LHCN-M2 (cell line): ENCODE data around the gene F8. TPM values are rescaled to one million over a fixed set of nuclear protein-coding genes. Genes with fewer than 3 reads are reported as not detected.
"Not testable (repeated sequence)": the region's sequence is repeated elsewhere in the genome, so short reads cannot be mapped to it uniquely, and the experiment has no call there.

Experiments
- DNase-seq: peaks from one replicate; pipeline ENCODE4 v3.0.0-alpha.2; 2012; ENCODE audit warnings: low read depth
- total RNA-seq: library from RNA; depleted of rRNA; stranded (reverse); fragments of >200 nt; gene quantifications from 2 replicates; pipeline ENCODE4 v1.2.3, GENCODE V29; 2014

The F8 gene
- total RNA-seq, 1 experiment from 2014 or later = 11.4 TPM

DNA sequence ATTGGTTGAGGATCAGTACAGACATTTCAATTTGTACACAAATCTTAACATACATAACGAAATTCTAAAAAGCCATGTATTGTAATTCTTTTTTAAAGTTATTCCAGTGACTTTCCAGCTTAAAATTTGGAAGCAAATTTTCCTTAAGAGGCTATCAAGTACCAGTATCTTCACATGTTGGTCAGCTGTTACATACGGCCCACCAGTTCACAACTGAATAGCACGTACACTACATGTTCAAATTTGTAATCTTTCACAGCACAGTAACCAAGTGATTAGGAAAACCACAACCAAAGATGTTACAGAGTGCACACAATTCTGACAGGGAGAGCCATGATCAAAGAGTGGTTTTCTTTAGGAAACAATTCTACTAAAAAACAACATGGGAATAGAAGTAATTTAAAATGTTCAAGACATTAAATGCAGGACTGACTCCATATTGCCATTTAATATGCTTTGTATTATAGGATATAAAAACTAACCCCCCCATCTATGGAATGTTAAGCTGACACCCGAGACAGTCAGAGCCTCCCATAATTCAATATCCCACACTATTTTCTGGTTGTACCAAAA is 206.1 kb downstream of the F8 start:
- DNase-seq = not testable (repeated sequence)

DNA sequence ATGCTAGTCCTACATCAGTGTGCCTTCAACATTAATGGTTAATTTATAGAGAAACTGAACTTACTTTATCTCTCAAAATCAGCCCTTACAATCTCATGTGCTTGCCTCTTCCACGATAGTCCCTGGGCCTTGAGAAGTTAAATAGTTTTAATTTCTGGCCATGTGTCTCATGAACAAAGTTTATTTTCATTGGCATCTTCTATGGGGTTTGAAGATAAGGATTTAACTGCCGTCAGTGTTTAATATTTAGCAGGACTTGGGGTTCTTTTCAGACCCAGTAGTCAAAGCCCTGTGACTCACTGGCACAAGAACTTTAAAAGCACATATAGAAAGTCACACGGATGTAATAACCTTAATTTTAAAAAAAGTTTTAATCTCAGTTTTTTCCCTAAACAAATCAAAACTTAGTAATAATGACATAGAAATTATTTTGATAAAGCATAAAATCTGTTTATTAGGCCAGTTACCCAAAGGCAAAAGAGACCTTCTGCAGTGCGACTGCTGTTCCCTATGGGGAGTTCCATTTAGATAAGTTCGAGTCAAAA is 207.2 kb downstream of the F8 start:
- DNase-seq = no peak

DNA sequence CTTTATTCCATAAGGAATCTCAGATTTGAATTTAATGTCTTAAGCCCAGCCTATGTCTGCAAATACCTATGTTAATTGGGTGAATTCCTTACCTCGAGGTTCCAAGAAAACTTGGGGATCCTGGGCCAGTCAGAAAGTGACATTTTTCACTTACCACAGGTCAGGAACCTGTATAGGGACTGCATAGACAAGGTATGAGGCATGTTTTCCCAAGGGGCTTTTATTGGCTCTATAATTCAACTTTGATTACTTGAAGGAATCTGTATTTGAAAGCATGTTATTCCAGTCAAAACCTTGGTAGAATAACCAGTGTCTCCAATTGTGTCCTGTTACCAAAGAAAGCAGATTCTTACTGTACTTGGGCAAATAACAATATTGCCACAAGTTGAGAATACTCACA is 208.7 kb downstream of the F8 start:
- DNase-seq = no peak

DNA sequence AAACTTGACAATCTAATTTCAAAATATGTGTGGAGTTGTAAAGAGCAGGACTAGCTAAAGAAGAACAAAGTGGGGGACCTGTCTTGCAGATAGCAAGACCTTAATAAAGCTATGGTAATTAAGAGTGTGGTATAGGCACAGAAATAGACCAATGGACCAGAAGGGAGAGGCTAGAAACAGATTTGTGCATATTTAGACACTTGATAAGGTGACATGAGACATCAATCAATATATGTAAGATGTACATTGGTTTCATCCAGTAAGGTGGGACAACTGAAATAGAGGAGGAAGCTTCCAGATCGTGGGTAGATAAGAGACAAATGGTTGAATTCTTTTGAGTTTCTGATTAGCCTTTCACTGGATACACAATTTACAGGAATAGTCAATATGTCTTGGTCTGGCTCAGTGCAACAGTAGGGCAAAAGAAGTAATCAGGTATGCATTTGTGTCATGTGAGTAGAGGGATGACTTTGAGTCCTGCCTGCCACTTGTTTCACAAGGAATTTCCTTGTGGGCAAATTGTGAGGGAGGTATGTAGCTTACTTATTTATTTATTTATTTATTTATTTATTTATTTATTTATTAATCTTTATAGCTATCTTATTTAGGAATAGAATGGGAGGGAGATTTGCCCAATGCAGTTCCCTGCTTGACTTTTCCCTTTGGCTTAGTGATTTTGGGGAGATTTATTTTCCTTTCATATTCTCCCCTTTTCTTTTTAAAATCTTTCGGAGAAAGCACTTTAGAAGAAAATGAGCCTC is 210.0 kb downstream of the F8 start:
- DNase-seq = no peak

DNA sequence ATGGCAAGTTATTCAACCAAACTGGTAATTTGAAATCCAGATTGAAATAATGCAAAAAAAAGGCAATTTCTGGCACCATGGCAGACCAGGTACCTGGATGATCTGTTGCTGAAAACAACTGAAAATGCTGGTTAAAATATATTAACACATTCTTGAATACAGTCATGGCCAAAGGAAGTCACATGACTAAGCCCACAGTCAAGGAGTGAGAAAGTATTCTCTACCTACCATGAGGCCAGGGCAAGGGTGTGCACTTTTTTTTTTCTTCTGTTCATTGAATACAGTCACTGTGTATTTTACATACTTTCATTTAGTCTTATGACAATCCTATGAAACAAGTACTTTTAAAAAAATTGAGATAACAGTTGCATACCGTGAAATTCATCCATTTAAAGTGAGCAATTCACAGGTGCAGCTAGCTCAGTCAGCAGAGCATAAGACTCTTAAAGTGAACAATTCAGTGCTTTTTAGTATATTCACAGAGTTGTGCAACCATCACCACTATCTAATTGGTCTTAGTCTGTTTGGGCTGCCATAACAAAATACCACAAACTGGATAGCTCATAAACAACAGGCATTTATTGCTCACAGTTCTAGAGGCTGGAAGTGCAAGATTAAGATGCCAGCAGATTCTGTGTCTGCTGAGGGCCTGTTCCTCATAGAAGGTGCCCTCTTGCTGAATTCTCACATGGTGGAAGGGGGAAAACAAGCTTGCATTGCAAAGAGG is 212.4 kb downstream of the F8 start:
- DNase-seq = no peak

DNA sequence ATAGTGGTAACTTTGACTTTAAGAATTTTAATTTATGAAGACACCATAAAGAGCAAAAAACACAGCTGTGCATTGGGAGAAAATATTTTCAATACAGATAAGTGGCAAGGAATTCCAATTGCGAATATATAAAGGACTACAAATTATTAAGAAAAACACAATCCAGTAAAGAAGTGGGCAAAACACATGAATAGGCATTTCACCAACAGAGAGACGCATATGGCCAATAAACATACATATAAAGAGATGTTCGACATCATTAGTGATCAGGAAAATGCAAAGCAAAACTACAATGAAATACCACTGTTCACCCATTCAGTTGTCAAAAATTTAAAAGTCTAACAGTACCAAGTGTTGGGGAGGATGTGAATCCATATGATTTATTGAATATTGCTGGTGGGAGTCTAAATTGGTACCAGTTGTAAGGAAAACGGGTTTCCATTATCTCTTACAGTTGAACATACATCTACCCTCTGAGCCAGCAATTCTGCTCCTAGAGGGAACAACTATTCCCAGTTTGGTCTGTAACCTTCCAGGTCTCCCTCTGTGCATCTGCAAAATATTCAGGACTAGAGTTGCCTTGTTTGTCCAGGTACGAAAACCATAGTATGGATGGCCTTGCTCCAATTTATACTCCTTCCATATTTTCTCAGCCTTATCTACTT is 215.6 kb downstream of the F8 start:
- DNase-seq = no peak

DNA sequence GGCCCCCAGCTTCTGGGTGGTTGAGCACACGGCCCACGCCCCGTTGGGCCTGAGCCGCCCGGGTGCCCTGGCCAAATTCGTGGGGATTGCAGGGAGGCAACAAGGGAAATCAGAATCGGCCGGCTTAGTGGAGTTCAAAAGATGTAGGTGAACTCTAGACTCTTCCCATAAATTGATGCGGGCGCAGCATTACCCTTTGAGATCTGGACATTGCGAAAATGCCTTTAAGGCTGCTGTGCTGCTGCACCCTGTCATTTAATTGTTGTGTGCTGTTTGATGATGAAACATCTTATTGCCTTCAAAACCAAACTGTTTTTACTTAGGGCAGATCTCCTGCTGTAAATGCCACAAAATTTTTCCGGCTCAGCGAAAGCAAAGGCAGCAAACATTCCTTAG is 216.8 kb downstream of the F8 start:
- no peak for DNase-seq

DNA sequence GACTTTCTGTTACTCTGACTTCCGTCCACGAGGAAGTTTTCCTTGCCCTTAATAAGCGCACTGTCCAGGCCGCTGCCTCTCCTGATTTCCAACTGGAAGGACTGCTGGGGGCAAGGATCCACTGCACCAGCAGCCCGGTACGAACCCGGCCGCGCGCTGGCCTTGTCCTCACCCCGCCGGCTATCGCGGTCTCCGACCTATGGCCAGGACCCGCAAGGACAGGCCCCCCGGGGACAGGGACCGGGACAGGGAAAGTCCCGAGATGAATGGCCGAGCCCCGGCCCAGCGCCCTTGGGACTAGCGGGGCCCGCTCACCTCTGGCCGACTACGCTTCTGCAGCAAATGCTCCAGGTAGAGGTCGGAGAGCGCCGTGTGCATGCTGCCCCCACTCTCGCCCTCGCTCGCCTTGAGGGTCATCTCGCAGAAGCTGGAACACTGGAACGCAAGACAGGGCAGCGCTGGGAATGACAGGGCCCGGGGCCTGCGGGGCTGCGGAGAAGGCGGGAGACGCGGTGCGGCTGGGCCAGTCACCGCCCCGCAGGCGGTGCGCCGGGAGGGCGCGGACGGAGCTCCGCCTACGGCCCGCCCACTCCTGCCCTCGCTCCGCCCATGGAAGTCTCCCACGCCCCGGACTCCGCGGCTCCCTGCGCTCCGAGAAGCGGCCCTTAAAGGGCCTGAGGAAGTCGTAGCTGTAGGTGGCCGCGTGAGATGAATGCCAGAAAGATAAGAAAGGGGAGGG is 217.4 kb downstream of the F8 start, which contains the start of gene MPP1:
MPP1 (minus strand) TSS at position 529 of the 739 bp plus-strand sequence; CDS start at position 417, 112 bp downstream.
- peak; percentile 55 for DNase-seq

DNA sequence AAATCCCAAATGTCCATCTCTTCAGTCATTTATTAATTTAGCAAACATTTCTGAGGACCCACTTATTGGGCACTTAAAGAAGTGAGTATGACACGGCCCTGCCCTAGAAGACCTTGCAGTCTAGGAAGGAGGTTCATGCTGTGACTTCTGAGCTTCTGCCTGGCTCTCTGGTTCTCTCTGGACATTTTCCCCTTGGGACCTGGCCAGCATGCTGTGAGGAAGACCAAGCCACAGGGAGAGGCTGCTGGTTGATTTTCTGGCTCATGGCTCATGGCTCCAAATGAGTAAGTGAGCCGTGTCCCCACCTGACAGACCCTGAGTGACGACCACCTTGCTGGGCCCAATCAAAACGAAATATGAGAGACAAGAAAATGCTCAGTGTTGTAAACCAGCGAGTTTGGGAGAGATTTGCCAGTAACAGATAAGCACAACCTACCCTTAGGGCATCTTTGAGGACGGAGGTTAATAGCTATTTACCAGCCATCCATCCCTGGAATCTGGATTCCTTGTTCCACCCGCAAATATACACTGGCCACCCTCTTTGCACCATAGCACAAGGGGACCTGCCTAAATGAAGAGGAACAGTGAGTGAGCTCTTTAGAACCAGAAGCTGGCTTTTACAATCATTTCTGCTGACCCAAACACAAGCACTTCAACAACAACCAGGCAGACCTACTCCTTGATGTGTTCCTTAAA is 218.1 kb downstream of the F8 start:
- no peak for DNase-seq

DNA sequence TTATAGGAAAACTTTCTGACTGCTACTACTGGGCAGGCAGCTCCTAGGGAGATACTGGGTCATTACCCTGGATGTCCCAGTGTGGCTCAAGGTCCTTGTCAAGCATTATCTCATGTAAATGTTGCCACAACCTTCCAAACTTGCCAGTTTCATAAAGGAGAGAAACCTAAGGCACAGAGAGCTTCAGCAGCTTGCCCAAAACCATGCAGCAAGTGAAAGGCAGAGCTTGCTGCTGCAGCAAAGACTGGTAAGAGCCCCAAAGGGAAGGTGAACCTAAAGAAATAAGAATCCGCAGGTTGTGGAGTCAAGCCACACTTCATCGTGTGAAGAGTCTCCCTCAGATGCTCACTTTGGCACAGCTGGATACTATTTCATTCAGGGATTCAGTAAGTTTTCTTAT is 219.6 kb downstream of the F8 start:
- DNase-seq = no peak

DNA sequence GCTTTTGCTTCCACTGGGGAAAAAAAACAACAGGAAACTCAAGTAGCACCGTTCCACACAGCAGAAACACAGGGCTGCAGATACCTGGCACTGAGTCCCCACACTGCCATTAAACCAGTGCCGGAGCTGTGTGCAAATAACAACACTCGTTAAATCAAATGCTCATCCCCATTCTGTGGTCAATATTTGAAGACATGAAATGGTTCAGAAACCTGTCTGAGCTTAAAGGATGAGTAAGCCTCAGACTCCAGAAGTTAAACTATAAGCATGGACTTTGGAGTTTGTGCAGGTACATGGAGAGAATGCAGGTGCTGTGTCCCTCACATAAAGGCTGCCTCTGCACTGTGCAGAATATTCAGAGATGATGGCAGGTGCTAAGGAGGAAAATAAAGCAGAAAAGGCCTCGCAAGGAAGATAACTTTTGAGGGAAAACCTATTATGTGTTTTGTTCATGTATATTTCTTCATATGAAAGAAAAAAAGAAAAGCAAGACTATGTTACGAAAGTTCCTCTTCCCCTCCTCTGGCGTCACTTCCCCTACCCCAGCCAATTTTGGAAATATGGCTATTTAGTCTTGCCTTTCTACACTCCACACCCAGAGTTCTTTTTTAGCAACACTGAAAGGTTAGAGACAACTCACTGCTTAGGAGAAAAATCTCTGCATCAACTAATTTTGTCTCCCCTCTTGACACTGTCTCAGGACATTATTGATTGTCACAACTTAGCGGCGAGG is 221.9 kb downstream of the F8 start:
- DNase-seq = no peak

DNA sequence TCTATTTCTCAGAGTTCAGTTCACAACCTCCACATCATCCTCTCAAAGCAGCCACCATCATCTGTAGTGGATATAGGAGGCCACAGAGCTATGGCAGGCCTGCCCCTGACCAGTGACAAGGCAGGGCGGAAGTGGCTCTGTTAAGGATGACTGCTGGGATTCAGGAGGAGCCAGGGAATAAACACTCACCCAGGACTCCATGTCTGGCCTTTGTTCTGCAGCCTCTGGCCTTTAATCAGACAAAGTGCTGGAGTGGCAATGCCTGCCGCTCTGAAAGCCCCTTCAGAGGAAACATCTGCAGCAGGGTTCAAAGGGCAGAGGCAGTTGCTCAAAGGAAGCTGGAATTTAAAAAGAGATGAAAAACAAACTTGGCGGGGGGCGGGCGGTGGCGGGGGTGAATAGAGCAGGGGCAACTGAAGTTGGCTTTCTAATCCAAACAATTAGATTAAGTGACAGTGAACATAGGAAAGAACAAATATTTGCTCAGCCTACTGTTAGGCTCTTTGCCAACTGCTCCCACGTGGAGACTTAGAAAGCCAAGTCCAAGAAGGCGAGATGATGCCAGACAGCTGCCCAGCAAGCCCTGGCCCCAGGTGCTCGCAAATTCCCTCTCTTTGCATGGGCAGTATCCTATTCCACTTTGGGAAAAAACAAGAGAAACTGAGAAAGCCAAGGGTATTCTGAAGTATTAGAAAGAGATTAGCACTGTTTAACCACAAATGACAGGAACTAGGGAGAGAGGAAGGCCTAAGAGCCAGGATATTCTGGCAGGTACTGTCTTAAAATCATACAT is 222.8 kb downstream of the F8 start:
- no peak for DNase-seq

DNA sequence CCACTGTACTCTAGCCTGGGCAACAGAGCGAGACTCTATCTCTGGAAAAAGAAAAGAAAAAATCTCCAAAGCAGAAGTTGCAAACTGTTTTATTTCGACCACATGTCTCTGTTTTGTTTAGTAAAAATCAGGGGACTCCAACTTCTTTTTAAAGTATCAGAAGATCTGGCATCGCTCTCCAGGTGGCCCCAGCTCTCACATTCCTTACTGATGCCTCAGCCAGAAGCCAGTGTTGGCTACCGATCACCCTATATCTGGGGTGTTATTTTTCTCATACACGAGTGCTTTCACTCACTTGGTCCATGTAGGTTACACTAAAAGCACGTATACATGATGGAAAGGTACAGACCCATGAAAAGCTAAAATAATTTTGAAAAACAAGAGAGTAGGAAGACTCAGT is 225.5 kb downstream of the F8 start:
- no peak for DNase-seq

DNA sequence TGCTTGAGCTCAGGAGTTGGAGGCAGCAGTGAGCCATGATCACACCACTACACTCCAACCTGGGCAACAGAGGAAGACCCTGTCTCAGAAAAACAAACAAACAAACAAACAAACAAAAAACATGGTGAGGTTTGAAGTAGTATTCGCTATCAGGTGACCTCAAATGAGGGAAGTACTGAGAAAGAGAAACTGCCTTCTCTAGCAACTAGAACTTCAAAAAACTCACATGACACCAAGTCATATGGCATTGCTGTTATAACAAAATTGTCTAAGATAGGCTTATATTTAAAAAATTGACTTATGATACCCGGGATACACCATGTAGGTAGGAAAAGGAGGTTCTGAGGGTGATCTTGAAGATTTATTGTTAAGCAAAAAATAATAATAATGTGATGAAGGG is 227.5 kb downstream of the F8 start:
- no peak for DNase-seq

DNA sequence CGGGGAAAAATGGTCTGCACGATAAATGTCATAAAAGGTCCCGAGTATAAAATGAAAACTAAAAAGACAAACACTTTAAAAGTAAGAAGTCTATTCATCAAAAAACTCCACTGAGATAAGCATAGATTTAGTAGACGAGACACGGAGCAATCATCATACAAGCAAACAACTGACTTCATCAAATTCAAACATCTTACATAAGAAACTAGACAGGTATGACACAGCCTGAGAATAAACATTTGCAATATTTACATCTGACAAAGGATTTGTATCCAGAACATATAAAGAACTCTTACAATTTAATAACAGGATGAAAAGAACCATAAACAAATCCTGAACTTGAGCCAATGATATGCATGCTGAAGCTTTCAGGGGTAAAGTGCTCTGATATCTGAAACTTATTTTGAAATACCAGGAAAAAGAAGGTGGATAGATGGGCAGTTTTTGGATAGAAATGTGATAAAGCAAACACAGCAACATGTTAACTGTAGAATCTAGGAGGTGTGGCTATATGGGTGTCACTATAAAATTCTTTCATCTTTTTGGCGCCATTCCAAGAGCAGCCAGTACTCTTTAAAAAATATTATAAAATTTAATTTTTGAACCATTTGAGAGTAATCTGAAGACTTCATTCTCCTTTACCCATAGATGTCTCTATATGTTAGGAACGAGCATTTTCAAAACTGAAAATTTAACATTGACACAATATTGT is 229.3 kb downstream of the F8 start:
- DNase-seq = no peak

DNA sequence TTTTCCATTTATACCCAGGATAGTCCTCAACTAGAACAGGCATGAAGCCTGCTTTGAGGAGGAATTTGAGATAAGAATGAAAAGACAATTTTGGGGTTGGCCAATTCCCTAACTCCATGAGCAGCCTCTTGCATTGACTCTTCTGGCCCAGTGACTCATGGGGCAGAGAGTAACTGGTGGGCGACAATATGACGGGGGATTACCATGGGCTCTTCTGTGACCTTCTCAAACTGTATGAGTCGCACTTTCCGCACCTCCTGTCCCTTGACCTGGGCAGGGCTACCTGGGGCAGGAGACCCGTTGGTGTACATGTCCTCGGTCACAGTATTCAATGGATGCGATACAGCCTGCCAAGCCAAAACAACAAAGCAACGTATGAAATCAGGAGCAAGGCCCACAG is 230.6 kb downstream of the F8 start:
- no peak for DNase-seq

DNA sequence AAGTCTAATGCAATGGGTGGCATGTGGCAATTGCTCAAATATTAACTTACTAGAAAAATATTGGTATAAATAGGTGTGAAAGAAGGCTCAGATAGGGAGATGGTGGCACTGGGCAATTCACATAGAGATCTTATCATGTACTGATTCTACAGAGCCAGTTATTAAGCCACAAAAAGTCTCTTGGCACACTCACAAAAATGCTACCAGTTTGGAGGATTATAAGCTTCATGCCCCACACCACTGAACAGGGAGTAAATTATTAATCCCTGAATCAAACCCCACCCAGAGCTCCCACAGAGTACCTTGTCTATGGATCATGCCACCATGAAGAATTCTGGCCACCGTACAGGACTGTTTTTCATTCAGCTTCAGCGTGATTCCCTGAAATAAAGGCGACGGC is 231.1 kb downstream of the F8 start:
- DNase-seq = no peak
